HG03175 (cell line): ENCODE results near the gene SPEG.

ENCODE experiments used
- ATAC-seq: cut with Tn5 transposase; IDR thresholded peaks from one replicate; pipeline ENCODE4 v1.9.1; 2021; ENCODE audit warnings: mild to moderate bottlenecking, moderate library complexity; ENCODE audit not compliant: unreplicated experiment

Gene SPEG

GRCh38 chr2:219442256-219443015 lies 7.8 kb downstream of the SPEG start:
- no peak for ATAC-seq

DNA sequence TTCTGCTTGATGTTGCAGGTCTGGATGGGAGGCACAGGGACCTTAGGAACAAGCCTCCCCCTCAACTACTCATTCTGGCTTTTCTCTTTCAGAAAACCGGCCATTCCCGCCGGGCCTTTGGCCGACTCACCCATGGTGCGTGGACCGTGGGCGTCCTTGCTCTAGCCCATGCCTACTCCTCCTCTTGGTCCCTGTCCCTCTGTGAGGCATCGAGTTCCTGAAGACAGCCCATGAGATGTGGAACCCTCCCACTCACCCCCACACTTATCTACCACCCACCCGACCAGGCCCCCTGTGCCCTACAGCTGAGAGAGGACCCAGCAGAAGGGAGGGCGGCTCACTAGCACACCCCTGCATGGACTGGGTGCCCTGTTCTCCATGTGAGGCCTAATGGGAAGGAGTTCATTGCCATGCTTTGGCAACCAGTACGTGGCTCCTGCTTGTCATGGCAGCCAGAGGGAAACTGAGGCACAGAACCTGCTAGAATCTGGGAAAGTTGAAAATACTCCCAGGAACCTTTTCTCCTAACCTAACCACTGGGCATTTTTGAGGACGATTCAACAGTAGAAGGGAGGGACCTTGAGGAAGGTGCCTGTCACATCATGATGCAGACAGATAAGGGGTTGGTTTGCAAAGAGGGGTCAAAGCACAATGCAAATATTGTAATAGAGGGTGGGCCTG lies 8.5 kb downstream of the SPEG start:
- ATAC-seq: no peak

DNA sequence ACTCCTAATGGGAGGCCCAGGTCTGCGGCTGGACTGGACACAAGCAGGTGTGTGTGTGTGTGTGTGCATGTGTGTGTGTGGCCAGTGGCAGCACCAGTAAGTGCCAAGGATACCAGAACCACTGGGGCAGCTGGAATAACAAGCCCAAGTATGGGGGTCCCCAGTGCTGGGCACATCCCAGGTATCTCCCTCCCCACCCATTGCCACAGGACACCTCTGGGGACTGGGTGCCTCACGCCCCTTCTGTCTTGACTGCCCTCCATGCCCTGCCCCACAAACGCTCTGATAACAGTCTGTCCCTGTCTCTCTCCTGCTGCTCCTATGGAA lies 9.0 kb downstream of the SPEG start:
- ATAC-seq: no peak

DNA sequence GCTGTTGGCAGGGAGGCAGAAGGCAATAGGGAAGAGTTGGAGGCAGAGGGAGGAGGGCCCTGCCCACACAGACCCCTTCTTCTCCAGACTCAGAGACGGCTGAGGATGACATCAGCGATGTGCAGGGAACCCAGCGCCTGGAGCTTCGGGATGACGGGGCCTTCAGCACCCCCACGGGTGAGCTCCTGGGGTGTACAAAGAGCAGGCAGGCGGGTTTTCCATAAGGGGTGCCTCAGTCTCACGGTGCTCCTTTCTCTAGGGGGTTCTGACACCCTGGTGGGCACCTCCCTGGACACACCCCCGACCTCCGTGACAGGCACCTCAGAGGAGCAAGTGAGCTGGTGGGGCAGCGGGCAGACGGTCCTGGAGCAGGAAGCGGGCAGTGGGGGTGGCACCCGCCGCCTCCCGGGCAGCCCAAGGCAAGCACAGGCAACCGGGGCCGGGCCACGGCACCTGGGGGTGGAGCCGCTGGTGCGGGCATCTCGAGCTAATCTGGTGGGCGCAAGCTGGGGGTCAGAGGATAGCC lies 10.0 kb downstream of the SPEG start:
- no peak for ATAC-seq

DNA sequence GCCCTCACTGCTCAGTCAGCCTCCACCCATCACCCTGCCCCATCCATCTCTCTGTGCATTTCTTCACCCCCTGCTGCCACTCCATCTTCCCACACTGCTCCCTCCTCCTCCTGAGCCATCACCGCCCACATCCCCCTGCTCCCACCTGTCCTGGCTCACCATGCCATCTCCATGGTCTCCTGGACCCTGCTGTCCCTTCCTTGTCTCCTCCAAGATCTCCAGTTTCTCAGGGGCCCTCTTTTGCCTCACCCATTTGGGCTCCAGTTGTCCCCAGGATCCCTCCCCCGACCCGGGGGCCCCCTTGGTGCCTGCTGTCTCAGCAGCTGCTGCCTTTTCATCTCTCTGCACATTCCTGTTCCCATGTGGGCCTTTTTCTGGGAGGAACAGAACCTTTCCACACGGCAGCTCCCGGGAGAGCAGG lies 10.6 kb downstream of the SPEG start:
- ATAC-seq: no peak

DNA sequence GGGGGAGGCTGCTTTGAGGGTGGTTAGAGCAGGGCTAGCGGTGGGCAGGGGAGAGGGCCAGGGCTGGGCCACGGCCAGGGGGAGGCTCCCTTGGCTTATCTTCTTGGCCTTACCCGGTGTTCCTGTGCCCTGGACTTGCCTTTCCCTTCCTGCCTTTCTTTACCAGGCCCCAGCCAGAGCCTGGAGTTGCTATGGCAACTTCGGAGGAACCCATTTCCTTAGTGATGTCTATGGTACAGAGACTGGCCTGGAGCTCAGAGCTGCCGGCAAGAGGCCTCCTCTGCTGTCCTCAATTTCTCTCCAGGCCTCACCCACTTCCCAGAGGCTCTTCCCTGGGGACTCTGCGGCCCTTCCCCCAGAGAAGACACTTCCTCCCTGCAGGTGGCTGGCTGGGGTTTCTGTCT lies 11.5 kb downstream of the SPEG start:
- ATAC-seq: no peak

DNA sequence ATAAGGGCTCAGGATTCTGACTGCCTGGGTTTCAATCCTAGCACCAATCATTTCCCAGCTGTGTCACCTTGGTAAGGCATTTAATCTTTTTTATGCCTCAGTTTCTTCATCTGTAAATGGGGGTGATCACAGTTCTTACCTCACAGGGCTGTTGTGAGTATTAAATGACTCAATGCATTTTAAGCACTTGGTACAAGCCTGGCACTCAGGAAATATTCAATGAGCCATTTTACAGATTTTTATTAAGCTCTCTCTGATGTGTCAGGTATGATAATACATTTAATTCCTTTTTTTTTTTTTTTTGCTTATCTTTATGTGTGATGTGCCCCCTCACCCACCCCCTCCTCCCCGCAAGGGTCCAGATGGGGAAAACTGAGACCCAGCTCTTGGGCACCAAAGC lies 12.0 kb downstream of the SPEG start:
- no peak for ATAC-seq

DNA sequence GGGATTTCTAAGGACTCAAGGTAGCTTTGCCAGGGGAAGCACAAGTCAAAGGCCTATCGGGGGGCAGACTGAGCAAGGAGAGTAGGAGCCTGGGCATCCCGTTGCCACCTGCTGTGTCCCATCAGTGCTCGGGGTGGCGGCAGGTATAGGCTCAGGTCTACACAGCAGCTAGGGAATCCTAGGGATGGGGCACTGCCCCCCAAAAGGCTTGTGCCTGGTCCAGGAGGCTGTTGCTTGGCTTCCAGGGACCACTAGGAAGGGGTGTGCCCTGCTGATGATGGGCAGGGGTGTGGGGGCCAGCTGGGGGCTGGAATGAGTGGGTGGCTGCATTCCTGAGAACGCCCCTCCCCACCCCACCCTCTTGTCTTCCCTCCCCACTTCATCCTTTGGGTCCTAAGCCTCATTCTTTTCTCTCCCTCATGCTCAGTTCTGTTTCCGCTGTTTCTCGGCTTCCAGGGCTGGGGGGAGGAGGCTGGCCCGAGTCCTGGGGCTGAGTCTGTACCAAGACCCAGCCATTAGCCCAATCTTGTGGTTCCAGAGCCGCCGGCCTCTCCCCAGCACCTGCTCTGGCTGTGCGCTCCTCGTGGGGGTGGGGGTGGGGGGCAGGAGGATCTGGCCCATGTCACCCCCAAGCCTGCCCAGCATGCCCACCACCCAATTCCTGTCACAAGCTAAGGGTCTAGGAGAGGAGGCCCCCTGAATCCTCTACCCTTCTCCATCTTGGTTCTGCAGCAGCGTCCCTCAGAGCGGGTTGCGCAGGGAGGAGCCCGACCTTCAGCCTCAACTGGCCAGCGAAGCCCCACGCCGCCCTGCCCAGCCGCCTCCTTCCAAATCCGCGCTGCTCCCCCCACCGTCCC lies 12.8 kb downstream of the SPEG start:
- ATAC-seq: no peak

DNA sequence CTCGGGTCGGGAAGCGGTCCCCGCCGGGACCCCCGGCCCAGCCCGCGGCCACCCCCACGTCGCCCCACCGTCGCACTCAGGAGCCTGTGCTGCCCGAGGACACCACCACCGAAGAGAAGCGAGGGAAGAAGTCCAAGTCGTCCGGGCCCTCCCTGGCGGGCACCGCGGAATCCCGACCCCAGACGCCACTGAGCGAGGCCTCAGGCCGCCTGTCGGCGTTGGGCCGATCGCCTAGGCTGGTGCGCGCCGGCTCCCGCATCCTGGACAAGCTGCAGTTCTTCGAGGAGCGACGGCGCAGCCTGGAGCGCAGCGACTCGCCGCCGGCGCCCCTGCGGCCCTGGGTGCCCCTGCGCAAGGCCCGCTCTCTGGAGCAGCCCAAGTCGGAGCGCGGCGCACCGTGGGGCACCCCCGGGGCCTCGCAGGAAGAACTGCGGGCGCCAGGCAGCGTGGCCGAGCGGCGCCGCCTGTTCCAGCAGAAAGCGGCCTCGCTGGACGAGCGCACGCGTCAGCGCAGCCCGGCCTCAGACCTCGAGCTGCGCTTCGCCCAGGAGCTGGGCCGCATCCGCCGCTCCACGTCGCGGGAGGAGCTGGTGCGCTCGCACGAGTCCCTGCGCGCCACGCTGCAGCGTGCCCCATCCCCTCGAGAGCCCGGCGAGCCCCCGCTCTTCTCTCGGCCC lies 13.6 kb downstream of the SPEG start:
- ATAC-seq: no peak

DNA sequence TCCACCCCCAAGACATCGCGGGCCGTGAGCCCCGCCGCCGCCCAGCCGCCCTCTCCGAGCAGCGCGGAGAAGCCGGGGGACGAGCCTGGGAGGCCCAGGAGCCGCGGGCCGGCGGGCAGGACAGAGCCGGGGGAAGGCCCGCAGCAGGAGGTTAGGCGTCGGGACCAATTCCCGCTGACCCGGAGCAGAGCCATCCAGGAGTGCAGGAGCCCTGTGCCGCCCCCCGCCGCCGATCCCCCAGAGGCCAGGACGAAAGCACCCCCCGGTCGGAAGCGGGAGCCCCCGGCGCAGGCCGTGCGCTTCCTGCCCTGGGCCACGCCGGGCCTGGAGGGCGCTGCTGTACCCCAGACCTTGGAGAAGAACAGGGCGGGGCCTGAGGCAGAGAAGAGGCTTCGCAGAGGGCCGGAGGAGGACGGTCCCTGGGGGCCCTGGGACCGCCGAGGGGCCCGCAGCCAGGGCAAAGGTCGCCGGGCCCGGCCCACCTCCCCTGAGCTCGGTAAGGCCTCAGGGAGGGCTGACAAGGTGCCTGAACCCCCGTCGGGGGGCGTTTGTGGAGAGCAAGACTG lies 14.2 kb downstream of the SPEG start:
- ATAC-seq: no peak

DNA sequence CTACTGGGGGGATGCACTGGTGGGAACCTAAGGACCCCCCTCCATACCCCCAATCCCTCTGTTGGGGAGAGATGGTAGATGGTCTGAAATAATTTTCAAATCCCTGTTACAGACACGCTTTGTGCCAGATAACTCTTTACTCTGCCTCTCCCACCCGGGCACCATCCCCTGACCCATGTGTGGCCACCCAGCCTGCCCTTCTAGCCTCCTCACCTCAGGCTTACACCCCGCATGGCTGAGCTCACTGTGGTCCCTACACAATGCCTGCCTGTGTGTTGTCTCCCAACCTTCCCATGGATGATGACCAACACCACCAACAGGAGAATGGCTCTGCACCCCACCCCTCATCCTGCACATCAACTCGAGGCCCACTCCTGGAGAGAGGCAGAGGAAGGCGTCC lies 15.0 kb downstream of the SPEG start:
- no peak for ATAC-seq

DNA sequence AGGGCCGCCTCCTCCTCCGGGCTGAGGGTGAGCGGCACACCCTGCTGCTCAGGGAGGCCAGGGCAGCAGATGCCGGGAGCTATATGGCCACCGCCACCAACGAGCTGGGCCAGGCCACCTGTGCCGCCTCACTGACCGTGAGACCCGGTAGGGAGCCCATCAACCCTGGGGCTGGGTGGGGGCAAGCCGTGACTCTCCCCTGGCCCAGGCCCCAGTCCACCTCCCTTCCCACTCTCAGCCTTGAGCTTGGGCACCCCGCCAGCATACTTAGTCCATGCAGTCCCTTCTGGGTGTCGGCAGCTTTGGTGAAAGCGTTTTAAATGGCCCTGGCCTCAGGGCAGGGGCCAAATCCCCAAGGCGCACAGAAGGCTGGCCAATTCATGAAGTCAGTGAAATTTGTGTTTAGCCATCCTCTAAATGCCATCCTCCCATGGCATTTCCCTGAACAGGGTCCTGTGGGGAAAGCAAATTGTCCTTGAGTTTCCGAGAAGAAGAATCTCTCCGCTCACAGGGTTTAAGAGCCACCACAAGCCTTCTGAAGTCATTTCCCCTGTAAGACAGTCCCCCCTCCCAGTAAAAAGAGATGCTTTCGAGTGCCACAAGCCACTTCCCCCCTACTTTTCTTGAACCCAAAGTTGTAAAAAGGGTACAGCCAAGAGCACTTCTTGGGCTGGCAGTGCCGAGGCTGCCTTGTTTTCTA lies 17.2 kb downstream of the SPEG start:
- no peak for ATAC-seq

GRCh38 chr2:219452361-219453317 lies 18.0 kb downstream of the SPEG start:
- ATAC-seq: no peak

DNA sequence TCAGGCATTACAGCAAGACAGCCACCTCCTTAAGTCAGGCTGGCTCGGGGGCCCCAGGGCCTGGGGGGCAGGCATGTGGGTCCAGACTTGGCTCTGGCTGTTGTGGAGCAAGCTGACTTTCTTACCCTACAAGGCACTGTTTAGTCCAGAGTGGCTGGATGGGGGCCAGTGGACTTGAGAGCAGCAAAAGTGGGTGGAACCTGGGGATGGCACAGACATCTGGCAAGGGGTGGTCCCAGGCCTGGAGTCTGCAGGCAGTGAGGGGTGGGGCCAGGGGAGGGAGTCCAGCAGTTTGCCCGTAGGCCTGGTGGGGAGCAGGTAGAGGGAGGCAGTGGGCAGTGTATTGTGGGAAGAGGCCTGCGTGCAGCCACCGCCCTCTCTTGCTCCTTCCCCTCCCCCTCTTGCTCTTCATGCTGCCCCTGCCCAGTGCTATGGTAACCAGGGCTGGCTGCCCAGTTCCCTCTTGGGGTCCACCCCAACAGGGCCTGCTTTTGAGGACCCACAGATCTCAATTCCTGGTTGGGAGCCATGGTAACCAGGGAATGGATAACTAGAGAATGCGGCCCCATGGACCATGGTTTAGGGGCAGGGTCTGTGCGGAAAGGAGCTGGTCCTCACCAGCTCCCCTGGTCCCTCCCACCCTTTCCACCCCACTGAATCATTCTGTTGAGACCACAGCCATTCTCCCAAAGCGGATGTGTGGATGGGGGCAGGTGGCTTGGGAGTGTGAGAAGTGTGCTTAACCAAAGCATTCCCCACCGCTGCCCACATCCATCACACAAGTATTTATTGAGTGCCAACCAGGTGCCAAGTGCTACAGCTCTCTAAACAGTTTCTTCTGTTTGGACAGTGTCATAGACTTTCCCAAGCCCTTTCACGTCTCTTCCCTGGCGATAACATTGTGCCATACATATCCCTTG lies 19.3 kb downstream of the SPEG start:
- no peak for ATAC-seq

DNA sequence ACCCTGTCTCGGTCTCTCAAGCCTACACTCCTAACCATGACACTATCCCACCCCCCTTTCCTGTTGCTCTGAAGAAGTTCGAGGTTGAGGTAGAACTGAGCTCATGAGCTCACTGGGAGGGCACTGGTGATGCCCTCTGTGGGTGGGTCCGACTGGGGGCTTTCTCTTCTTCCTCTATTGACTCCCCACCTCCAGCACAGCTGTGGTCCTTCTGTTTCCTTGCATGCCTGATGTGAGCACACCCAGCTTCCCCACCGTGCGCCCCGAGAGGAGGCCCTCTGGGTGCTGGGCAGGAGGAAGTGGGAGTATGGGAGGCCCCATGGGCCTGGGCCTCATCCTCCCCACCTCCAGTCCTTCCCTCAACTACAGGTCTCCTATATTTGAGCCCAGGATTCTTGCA lies 20.9 kb downstream of the SPEG start:
- ATAC-seq: no peak

- peak; percentile 36 for ATAC-seq
Observed at GRCh38 chr2:219457784-219458369, 23.2 kb downstream of the SPEG start.

DNA sequence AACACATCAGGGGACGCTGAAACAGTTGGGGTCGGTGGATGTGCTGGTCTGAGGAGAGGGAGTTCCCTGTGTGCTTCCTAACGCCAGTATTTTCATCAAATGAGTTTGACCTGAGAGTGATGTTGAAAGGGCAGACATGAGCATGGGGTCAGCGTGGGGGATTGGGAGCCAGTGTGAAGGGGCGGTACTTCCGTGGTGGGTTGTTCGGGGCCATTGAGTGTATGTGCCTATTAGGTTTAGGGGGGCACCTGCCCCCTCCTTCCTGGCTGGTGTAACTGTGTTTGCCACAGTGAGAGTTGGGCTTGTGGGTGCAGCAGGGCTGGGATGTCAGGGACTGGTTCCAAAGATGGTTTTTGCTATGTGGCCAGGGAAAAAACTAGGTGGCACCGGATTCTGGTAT lies 24.4 kb downstream of the SPEG start:
- ATAC-seq: no peak
